DMS53 treated with DMSO at 0.1 percent for 48 hours (cell line): ENCODE measurements around the gene ZNF618.
"Not testable (repeated sequence)": the region's sequence is repeated elsewhere in the genome, so short reads cannot be mapped to it uniquely, and the experiment has no call there.

ENCODE experiments used
- DNase-seq: peaks from one replicate; lab custom pipeline; 2025; ENCODE audit not compliant: unreplicated experiment; lab: John Stamatoyannopoulos, UW

ZNF618 gene

DNA sequence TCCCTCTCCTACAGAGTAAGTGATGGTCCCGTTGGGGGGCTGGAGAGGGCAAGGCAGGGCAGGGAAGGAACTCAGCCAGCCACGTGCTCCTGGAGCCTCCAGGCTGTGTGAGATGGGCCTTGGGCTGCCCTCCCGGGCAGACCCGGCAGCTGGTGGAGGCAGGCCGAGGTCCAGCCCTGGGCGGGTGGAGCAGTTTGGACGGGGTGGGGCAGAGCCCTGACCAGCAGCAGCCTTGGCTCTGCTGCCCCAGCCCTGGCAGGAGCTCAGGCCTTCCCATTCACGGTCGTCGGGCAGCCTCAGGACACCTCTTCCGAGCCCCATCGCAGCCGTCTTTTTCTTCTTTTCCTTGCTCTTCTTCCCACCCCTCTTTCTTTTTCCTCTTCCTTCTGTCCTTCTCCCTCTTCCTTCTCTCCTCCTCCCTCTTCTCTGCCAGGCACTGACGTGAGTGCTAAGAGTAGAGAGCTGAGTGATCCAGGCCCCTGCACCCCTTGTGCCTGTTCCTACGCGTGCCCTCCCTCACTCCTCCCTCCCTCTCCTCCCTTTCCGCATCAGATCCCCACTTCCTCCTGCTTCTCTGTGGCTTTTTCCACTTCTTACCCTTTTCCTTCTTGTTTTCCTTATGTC is 159.2 kb downstream of the ZNF618 start:
- DNase-seq, result no peak

GRCh38 chr9:114035845-114036801 is 160.0 kb downstream of the ZNF618 start:
- no peak for DNase-seq

- DNase-seq, result no peak
Measured at GRCh38 chr9:114037249-114037648, 161.1 kb downstream of the ZNF618 start.

- no peak for DNase-seq
Measured at GRCh38 chr9:114037961-114038723, 162.0 kb downstream of the ZNF618 start.

DNA sequence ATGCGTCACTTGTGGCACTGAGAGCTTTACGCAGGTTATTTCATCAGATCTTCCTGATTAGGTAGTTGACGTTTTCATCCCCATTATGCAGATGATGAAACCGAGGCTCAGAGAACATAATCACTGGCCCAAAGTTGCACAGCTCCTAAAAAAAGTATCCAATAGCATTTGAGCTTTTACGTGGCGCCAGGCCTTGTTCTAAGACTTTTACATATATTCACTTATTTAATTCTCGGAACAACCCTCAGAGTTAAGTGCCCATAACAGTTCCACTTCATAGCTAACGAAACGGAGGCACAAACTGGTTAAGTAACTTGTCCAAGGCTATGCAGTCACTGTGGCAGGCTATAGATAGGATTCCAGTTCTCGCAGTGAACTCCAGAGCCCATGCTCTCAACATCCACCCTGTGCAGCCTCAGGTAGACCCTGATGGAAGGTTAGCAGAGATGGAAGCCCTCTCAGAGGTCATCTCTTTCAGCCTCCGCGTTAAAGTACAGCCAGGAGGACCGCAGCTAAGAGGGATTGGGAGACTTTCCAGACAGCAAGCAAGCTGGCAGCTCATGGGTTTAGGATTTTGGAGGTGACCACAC is 162.7 kb downstream of the ZNF618 start:
- DNase-seq, result no peak

DNA sequence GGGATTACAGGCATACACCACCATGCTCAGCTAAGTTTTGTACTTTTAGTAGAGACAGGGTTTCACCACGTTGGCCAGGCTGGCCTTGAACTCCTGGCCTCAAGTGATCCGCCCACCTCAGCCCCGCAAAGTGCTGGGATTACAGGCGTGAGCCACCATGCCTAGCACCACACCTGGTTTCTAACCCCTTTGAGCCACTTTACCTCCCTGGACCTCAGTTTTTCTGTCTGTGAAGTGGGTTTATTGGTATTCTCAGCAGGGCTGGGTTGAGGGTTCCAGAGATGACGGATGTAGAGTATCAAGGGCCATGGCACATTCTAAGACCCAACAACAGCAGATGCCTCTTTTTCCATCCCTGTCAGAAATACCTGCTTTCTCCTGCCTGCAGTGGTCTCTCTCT is 163.4 kb downstream of the ZNF618 start:
- no peak for DNase-seq

DNA sequence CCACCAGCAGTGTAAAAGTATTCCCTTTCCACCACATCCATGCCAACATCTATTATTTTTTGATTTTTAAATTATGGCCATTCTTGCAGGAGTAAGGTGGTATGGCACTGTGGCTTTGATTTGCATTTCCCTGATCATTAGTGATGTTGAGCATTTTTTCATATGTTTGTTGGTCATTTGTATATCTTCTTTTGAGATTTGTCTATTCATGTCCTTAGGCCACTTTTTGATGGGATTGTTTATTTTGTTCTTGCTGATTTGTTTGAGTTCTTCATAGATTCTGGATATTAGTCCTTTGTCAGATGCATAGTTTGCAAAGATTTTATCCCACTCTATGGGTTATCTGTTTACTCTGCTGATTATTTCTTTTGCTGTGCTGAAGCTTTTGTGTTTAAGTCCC is 167.6 kb downstream of the ZNF618 start:
- DNase-seq, result not testable (repeated sequence)

- DNase-seq, result no peak
Measured at GRCh38 chr9:114046237-114046755, 170.2 kb downstream of the ZNF618 start.

DNA sequence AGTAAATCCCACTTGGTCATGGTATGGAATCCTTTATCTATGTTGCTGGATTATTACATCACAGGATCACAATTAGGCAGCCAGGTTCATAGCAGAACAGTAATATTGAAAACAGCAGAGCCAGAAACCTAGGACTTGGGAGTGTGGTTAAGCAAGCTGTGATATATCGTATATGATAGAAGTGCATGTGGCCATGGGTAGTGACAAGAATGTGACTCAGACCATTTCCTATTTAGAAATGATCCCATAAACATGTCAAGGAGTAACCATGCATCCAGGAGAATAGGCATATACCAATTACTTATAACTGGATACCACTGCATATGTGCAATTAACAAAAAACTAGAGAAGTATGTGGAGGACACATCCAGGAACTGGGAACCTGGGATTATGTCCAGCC is 170.8 kb downstream of the ZNF618 start:
- no peak for DNase-seq

- no peak for DNase-seq
Measured at GRCh38 chr9:114047717-114048116, 171.6 kb downstream of the ZNF618 start.

- no peak for DNase-seq
Measured at GRCh38 chr9:114048533-114049415, 172.7 kb downstream of the ZNF618 start.

GRCh38 chr9:114049441-114050225 is 173.5 kb downstream of the ZNF618 start:
- DNase-seq, result no peak

DNA sequence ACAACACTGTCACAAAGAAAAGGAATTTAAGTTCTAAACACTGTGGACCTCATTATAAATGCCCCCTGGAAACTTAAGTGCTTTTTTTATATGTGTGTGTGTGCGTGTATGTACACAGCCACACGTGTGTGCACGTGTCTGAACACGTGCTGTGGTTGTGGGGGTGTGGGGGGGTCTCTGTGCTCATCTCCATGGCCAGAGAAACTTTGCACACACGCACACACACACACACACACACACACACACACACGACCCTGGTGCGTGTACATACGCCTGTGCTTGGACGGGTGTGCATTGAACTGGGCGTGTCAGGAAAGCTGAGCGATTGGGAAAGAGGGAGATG is 174.1 kb downstream of the ZNF618 start:
- no peak for DNase-seq

GRCh38 chr9:114050646-114051045 is 174.5 kb downstream of the ZNF618 start:
- no peak for DNase-seq

DNA sequence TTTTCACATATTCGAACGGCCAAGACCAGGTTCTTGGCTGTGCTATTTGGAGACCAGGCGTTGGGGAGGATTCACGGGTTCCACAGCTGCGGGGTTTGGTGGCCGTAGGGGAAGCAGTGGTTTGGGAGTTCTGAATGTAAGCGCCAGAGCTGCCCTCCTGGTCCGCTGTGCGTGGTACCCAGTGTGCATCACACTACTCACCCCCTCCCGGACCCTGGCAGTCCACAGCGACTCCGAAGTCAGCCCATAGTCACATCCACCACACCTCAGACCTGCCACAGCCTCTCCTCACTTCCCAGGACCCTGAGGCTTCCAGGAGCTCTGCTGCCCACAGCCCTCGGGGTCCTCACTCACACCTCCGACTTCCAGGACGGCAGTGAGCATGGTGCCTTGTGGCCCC is 175.2 kb downstream of the ZNF618 start:
- no peak for DNase-seq

DNA sequence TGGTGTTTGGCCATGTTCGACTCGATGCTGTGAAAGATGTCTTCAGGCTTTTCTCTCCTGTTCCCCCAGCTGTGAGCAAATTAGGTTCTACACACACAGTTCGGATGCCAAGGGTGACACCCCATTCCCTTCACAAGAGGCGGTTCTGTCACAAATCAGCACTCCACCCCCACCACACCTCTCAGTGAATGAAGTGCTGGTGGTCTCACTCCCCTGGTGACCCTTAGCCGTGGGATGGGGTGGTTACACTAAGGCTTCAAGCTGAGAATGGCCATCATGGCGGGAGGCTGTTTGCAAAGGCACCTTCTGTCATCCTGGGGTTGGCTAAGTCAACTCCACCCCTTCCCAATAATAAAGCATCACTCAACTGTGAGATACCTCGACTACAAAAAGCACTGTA is 175.6 kb downstream of the ZNF618 start:
- no peak for DNase-seq

- DNase-seq, result no peak
Measured at GRCh38 chr9:114053246-114054005, 177.3 kb downstream of the ZNF618 start.

DNA sequence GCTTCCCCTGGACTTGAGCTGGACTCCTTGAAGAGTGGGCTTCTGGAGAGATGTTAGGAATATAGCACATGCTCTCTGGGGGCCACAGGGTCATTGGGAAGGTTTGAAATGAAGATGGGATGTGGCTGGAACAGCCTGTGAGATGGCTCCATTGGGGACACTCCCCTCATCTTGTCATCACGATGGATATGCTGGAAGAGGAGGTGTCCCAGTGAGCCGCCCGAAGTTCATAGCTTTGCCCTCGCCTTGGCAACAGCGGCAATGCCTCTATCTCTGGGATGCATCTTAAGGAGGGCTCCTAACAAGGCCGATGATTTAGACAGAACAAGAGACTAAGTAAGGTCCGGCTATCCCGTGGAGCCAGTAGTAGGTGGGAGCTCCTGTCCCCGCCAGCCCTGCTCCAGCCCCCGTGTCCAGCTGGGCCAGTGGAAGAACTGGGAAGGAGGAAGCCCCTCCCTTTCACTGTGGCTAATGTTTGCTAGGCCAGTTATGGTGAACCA is 178.1 kb downstream of the ZNF618 start:
- no peak for DNase-seq
